Stimulated activated CD8-positive, alpha-beta memory T cell treated with anti-CD3 and anti-CD28 coated beads, Interleukin-4, amount 100 ng/mL, for 1 hour (primary cell): ENCODE data around the gene TARS1.

ENCODE experiments used
- DNase-seq, 2 donors: peaks; one replicate each; pipeline ENCODE4 v3.0.0-alpha.2; 2020; ENCODE audit warnings: low read depth in 2 of 2, low spot score in 1 of 2

Gene TARS1

GRCh38 chr5:33440482-33441240 is at the start of gene TARS1:
TSS of gene TARS1 (plus strand) at chr5:33440965. CDS start at chr5:33441087, 122 bp downstream.
- peak; percentile 73 to 83 for DNase-seq

- no peak for DNase-seq
Observed at GRCh38 chr5:33398501-33398900, 42.3 kb upstream of the TARS1 start.

GRCh38 chr5:33400675-33401074 is 40.1 kb upstream of the TARS1 start:
- no peak for DNase-seq

- DNase-seq: no peak
Observed at GRCh38 chr5:33401482-33402390, 39.0 kb upstream of the TARS1 start.

- no peak for DNase-seq
Observed at GRCh38 chr5:33403187-33403586, 37.6 kb upstream of the TARS1 start.

- DNase-seq: no peak
Observed at GRCh38 chr5:33408816-33409215, 31.9 kb upstream of the TARS1 start.

GRCh38 chr5:33409435-33410170 is 31.2 kb upstream of the TARS1 start:
- DNase-seq: no peak

- no peak for DNase-seq
Observed at GRCh38 chr5:33410221-33410620, 30.5 kb upstream of the TARS1 start.

- no peak for DNase-seq
Observed at GRCh38 chr5:33411498-33411897, 29.3 kb upstream of the TARS1 start.

- DNase-seq: no peak
Observed at GRCh38 chr5:33415811-33416354, 24.9 kb upstream of the TARS1 start.

- no peak for DNase-seq
Observed at GRCh38 chr5:33417632-33418031, 23.1 kb upstream of the TARS1 start.

- no peak for DNase-seq
Observed at GRCh38 chr5:33420946-33421345, 19.8 kb upstream of the TARS1 start.

- no peak for DNase-seq
Observed at GRCh38 chr5:33422191-33422590, 18.6 kb upstream of the TARS1 start.

GRCh38 chr5:33423018-33423630 is 17.6 kb upstream of the TARS1 start:
- DNase-seq: no peak

GRCh38 chr5:33425314-33425713 is 15.5 kb upstream of the TARS1 start:
- DNase-seq: no peak

GRCh38 chr5:33430983-33431382 is 9.8 kb upstream of the TARS1 start:
- DNase-seq: no peak

- no peak for DNase-seq
Observed at GRCh38 chr5:33432656-33433055, 8.1 kb upstream of the TARS1 start.

- DNase-seq: no peak
Observed at GRCh38 chr5:33433303-33434240, 7.2 kb upstream of the TARS1 start.

GRCh38 chr5:33435893-33436490 is 4.8 kb upstream of the TARS1 start:
- DNase-seq: peak; percentile 22 to 42
